Muscle of leg (tissue), 16 donors: Measurements from ENCODE around the gene OR2J2. TPM values are rescaled to one million over a fixed set of nuclear protein-coding genes. Genes with fewer than 3 reads are reported as not detected.
"Not testable (repeated sequence)": the region's sequence is repeated elsewhere in the genome, so short reads cannot be mapped to it uniquely, and the experiment has no call there.

ENCODE experiments used
- DNase-seq: peaks from one replicate; pipeline ENCODE4 v3.0.0; 2013
- H3K27ac ChIP-seq: one replicate; pipeline ENCODE4 v1.5.1; 2013; ENCODE audit warnings: mild to moderate bottlenecking, low read length, control low read depth
- H3K27me3 ChIP-seq: one replicate; pipeline ENCODE4 v1.6.1; 2013; ENCODE audit warnings: low read length; ENCODE audit not compliant: control insufficient read depth, insufficient read depth
- H3K36me3 ChIP-seq: one replicate; pipeline ENCODE4 v1.6.1; 2013; ENCODE audit warnings: low read length; ENCODE audit not compliant: control insufficient read depth, insufficient read depth
- H3K4me1 ChIP-seq: one replicate; pipeline ENCODE4 v1.6.1; 2013; ENCODE audit warnings: low read length; ENCODE audit not compliant: control insufficient read depth, insufficient read depth
- H3K4me3 ChIP-seq: one replicate; pipeline ENCODE4 v1.5.1; 2013; ENCODE audit warnings: low read length, control low read depth
- H3K9me3 ChIP-seq: replicated peaks from 2 replicates; pipeline ENCODE4 v1.6.1; 2013; ENCODE audit warnings: low read depth, low read length; ENCODE audit not compliant: control insufficient read depth
- WGBS: methylation state at CpG from one replicate; pipeline ENCODE4 v1.1.5; 2013; ENCODE audit warnings: missing lambda C conversion rate; ENCODE audit not compliant: insufficient coverage; 5-methylcytosine and 5-hydroxymethylcytosine counted together
- long read RNA-seq, 11 donors: transcript quantifications; one replicate each; lab custom pipeline, GENCODE V29; 2026
- polyA plus RNA-seq, 8 donors: library from polyadenylated mRNA; unstranded; fragments of 120-200 nt; gene quantifications; one replicate each; pipeline versions ENCODE4 v1.2.1 to v1.2.3, GENCODE V29; 2013; ENCODE audit warnings: inconsistent platforms in 1 of 8, low replicate concordance in 1 of 8; ENCODE audit not compliant: insufficient read length in 8 of 8, insufficient read depth in 1 of 8
- total RNA-seq: library from RNA; stranded (reverse); fragments of 120-200 nt; gene quantifications from one replicate; pipeline ENCODE4 v1.2.4, GENCODE V29; 2013

OR2J2 gene
- total RNA-seq (not detected), polyA plus RNA-seq (not detected)
- long read RNA-seq, donor 1 = 0 reads
- long read RNA-seq, donor 2 = 0 reads
- long read RNA-seq, donor 3 = 0 reads
- long read RNA-seq, donor 4 = 0 reads
- long read RNA-seq, donor 5 = 0 reads
- long read RNA-seq, donor 6 = 0 reads
- long read RNA-seq, donor 7 = 0 reads
- long read RNA-seq, donor 8 = 0 reads
- long read RNA-seq, donor 9 = 0 reads
- long read RNA-seq, donor 10 = 0 reads
- long read RNA-seq, donor 11 = 0 reads

- DNase-seq, H3K9me3 ChIP-seq, H3K4me3 ChIP-seq, H3K27ac ChIP-seq, H3K4me1 ChIP-seq, H3K36me3 ChIP-seq, H3K27me3 ChIP-seq: not testable (repeated sequence)
- no CpG with 5 or more reads among the region's 2 CpGs for WGBS
Measured at GRCh38 chr6:29170607-29171006, at the start of gene OR2J2. Gene OR2J2 (plus strand): TSS chr6:29170907. CDS start chr6:29173636, 2,729 bp downstream.

GRCh38 chr6:29129326-29130012, 41.2 kb upstream of the OR2J2 start:
- Histone ChIP-seq H3K4me1 (no peaks in the 10 kb centered on the region), H3K27me3 (no peaks in the 10 kb centered on the region), H3K36me3 (no peaks in the 10 kb centered on the region), H3K27ac (no peak overlapping the region), H3K9me3 (no peaks in the 10 kb centered on the region), H3K4me3 (no peak overlapping the region)
- DNase-seq = no peak
- 64% methylated on average over 15 of the region's 15 CpGs for WGBS

- WGBS = 87% methylated on average over 3 of the region's 4 CpGs
- H3K9me3 ChIP-seq = no peaks in the 10 kb centered on the region
- H3K27me3 ChIP-seq = no peaks in the 10 kb centered on the region
- no peak for DNase-seq
- no peaks in the 10 kb centered on the region for H3K36me3 ChIP-seq
- H3K27ac ChIP-seq = no peak overlapping the region
- H3K4me1 ChIP-seq = no peaks in the 10 kb centered on the region
- no peak overlapping the region for H3K4me3 ChIP-seq
Measured at GRCh38 chr6:29130644-29131043, 40.1 kb upstream of the OR2J2 start.

GRCh38 chr6:29131691-29132090, 39.0 kb upstream of the OR2J2 start:
- H3K4me3 ChIP-seq = no peak overlapping the region
- H3K27me3 ChIP-seq = no peaks in the 10 kb centered on the region
- no peak overlapping the region for H3K27ac ChIP-seq
- H3K4me1 ChIP-seq = no peaks in the 10 kb centered on the region
- DNase-seq = no peak
- no CpG with 5 or more reads among the region's 2 CpGs for WGBS
- H3K9me3 ChIP-seq = no peaks in the 10 kb centered on the region
- H3K36me3 ChIP-seq = no peaks in the 10 kb centered on the region

GRCh38 chr6:29137724-29138123, 33.0 kb upstream of the OR2J2 start:
- H3K36me3 ChIP-seq = no peaks in the 10 kb centered on the region

GRCh38 chr6:29141606-29142005, 29.1 kb upstream of the OR2J2 start:
- WGBS = no CpG with 5 or more reads among the region's 1 CpG
- H3K27me3 ChIP-seq = no peaks in the 10 kb centered on the region
- no peaks in the 10 kb centered on the region for H3K9me3 ChIP-seq
- DNase-seq = no peak
- H3K36me3 ChIP-seq = no peaks in the 10 kb centered on the region
- H3K27ac ChIP-seq = no peak overlapping the region
- H3K4me1 ChIP-seq = no peaks in the 10 kb centered on the region
- no peak overlapping the region for H3K4me3 ChIP-seq

More at GRCh38 chr6:29137724-29138123, 33.0 kb upstream of the OR2J2 start:
- Histone ChIP-seq H3K27ac (no peak overlapping the region), H3K9me3 (no peaks in the 10 kb centered on the region), H3K4me1 (no peaks in the 10 kb centered on the region), H3K27me3 (no peaks in the 10 kb centered on the region), H3K4me3 (no peak overlapping the region)
- no peak for DNase-seq
- WGBS = no CpG with 5 or more reads among the region's 4 CpGs

GRCh38 chr6:29142309-29142708, 28.4 kb upstream of the OR2J2 start:
- Histone ChIP-seq H3K27me3 (no peaks in the 10 kb centered on the region), H3K27ac (no peak overlapping the region), H3K4me1 (no peaks in the 10 kb centered on the region), H3K4me3 (no peak overlapping the region), H3K9me3 (no peaks in the 10 kb centered on the region), H3K36me3 (no peaks in the 10 kb centered on the region)
- no peak for DNase-seq

- Histone ChIP-seq H3K36me3 (no peaks in the 10 kb centered on the region), H3K27me3 (no peaks in the 10 kb centered on the region), H3K27ac (no peak overlapping the region), H3K4me3 (no peak overlapping the region), H3K4me1 (no peaks in the 10 kb centered on the region), H3K9me3 (peaks cover 2% of the 10 kb centered on the region)
- no CpG with 5 or more reads among the region's 2 CpGs for WGBS
- DNase-seq = no peak
Measured at GRCh38 chr6:29146179-29146578, 24.5 kb upstream of the OR2J2 start.

- Histone ChIP-seq H3K27me3 (no peaks in the 10 kb centered on the region), H3K4me1 (no peaks in the 10 kb centered on the region), H3K9me3 (peaks cover 2% of the 10 kb centered on the region), H3K4me3 (no peak overlapping the region), H3K27ac (no peak overlapping the region), H3K36me3 (no peaks in the 10 kb centered on the region)
- DNase-seq = no peak
- no CpG with 5 or more reads among the region's 3 CpGs for WGBS
Measured at GRCh38 chr6:29147074-29147473, 23.6 kb upstream of the OR2J2 start.

- not testable (repeated sequence) for H3K27me3 ChIP-seq, H3K4me1 ChIP-seq, H3K36me3 ChIP-seq, H3K27ac ChIP-seq, H3K4me3 ChIP-seq, H3K9me3 ChIP-seq, DNase-seq
- no CpG with 5 or more reads among the region's 3 CpGs for WGBS
Measured at GRCh38 chr6:29149444-29149843, 21.3 kb upstream of the OR2J2 start.
